HG03280 (cell line): ENCODE measurements around the gene CRTC3.

Source experiments
- ATAC-seq: cut with Tn5 transposase; IDR thresholded peaks from one replicate; pipeline ENCODE4 v1.9.1; 2021; ENCODE audit warnings: mild to moderate bottlenecking, moderate library complexity; ENCODE audit not compliant: unreplicated experiment

CRTC3 gene

GRCh38 chr15:90561344-90562244, 31.9 kb downstream of the CRTC3 start:
- ATAC-seq, result no peak

DNA sequence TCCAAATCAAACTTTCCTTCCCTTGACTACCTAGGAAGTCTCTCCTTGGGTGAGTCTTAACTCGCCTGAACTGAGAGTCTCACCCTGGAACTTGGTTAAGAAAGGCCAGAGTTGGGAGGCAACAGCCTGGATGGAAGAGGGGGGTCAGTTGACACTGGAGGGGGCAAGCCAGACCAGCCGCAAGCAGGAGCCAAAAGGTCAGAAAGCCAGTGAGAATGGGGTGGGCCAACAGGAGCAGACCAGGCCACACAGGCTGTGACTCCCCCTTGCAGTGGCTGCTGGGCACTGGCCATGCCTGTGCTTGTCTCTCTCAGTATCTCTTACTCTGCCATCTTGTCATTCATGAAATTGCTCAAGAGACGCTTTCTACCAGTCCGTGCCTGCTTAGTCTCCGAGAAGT, 32.9 kb downstream of the CRTC3 start:
- no peak for ATAC-seq

DNA sequence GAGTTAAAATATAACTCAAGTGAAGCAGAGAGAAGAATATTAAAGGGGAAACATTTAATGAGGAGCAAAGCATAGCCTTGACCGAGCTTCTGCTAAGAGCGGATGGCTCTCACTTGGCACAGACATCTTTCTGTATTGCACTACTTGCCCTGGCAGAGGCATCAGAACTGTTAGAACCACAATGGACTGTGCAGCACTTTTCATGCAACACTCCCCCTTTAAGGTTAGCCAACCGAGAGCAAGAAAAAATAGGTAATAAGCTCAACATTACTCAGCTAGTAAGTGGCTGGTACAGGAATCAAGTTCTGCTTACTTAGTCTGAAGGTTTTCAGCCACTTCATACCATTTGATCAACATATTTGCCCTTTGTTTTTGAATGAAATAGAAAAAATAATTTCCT, 33.7 kb downstream of the CRTC3 start:
- ATAC-seq, result no peak

DNA sequence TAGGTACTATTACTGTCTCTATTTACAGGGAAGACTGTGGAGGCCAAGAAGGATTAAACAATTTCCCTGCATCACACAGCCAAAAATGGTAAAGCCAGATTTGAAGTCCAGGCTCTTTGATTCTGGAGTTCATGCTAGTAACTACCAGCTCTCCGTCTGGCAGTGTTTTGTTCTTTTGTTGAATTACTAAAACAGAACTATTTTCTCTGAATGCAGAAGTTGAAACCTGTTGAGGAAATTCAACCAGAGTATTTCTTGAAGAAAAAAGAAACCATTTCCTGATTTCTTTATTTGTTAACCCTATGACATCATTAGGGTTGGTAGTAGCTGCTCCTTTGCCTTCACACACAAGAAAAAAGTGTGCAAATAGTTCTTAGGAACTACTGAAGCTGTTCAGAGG, 34.3 kb downstream of the CRTC3 start:
- no peak for ATAC-seq

- ATAC-seq, result no peak
Measured at GRCh38 chr15:90564590-90564989, 34.9 kb downstream of the CRTC3 start.

- no peak for ATAC-seq
Measured at GRCh38 chr15:90565866-90566265, 36.1 kb downstream of the CRTC3 start.

- ATAC-seq, result no peak
Measured at GRCh38 chr15:90570643-90571042, 40.9 kb downstream of the CRTC3 start.

DNA sequence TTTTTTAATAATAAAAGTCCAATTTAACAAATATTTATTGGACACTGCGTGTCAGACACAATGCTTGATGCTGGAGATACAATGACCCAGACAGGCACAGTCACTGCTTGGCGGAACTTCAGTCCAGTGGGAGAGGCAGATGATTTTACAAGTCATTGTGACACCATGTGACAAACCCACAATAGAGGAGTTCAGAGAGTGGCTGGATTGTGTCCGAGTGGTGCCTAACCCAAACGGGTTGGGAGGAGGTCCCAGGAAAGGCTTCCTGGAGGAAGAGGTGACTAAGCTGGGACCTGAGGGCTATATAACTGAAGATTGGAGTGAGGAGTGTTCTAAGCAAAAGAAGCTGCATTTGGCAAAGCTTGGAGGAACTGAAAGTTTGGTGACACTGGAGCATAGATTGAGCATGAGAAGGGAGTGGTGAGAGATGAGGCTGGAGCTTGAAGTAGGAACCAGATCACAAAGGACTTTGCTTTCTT, 41.4 kb downstream of the CRTC3 start:
- no peak for ATAC-seq

- ATAC-seq, result no peak
Measured at GRCh38 chr15:90572893-90573292, 43.2 kb downstream of the CRTC3 start.

- ATAC-seq, result no peak
Measured at GRCh38 chr15:90576711-90577389, 47.1 kb downstream of the CRTC3 start.

DNA sequence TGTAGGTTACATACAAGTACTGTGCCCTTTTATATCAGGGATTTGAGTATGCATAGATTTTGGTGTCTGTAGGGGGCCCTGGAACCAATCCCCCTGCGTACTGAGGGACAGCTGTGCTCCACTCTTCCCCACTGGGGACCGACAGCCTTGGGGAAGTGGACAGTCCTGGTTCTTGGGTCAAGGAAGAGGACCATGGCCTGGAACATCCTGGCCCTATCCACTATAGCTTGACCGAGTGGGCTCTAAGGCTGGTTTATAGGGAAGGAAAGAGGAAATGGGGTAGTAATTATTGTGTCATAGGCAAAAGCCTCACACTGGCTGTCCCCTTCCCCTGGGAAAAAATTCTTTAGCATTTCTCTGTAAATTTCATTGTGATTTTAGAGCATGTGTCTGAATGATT, 49.5 kb downstream of the CRTC3 start:
- no peak for ATAC-seq

DNA sequence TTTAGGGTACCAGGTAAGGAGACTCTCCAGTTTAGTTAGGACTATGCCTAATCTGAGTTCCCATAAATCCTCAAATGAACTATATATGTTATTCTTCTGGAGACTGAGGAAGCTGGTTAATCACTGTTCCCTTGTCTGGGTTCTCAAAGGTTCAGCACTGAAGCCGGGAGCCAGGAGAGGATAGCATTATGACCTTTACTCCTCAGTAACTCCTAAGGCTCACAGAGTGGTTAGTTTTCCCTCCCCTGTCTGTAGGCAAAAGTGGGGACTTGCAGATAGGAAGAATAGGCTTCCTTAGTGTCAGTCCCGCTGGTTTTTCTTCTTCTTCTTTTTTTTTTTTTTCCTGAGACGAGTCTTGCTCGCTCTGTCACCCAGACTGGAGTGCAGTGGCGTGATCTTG, 50.4 kb downstream of the CRTC3 start:
- no peak for ATAC-seq

GRCh38 chr15:90580541-90580940, 50.8 kb downstream of the CRTC3 start:
- ATAC-seq, result no peak

DNA sequence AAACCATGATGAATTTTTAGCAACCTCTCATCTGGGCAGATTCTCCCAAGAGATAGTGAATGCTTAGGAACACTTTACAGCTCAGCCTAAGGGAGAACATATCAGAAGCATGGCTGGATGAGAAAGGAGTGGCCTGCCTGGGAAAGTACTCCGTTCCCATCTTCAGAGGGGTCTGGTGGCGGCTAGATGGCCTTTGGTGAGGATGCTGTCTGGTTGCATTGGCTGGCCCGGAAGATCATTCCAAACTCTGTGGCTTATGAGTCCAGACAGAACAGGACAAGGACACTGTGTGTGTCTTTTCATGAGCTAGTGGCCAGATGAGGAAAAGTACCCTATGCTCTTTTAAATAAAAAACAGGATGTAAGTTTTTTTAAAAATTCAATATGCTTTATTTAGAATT, 51.2 kb downstream of the CRTC3 start:
- ATAC-seq, result no peak

GRCh38 chr15:90581771-90582352, 52.1 kb downstream of the CRTC3 start:
- ATAC-seq, result no peak

DNA sequence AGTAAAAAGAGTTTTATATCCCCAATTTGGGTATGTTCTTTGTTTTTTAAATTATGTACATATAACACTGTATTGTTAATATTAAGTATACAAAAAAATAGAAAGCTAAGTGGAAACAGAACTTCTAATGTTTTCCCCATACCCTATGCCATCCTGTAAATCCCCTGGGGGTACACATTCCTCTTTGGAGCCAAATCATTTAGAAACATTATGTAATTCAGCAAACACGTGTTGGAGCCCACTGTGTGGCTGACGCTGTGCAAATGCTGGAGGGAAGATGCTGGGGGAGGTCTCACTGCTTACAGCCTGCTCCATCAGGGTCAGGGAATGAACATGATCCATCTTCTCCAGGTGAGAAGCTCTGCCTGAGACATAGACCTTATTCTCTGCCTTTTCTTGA, 52.8 kb downstream of the CRTC3 start:
- no peak for ATAC-seq

GRCh38 chr15:90583471-90584252, 53.9 kb downstream of the CRTC3 start:
- no peak for ATAC-seq

GRCh38 chr15:90584841-90585240, 55.1 kb downstream of the CRTC3 start:
- ATAC-seq, result no peak

DNA sequence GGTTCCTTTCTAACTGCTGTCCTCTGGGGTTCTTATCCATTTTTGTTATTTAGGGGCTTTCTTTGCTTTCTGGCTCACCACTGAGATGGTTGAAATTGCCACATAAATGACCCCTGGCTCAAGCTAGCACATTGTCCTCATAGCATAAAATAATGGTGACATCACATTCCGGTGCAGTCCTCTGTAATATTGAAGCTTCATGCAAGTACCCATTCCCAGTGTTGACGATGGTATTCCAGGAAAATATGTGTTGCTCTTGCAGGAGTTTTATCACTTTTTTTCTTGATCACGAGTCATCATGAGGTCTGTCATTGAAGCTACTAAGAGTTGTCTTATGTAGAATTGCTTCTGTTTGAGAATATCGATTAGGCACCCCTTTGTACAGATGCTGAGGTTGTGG, 56.1 kb downstream of the CRTC3 start:
- no peak for ATAC-seq

GRCh38 chr15:90586948-90587347, 57.2 kb downstream of the CRTC3 start:
- no peak for ATAC-seq

DNA sequence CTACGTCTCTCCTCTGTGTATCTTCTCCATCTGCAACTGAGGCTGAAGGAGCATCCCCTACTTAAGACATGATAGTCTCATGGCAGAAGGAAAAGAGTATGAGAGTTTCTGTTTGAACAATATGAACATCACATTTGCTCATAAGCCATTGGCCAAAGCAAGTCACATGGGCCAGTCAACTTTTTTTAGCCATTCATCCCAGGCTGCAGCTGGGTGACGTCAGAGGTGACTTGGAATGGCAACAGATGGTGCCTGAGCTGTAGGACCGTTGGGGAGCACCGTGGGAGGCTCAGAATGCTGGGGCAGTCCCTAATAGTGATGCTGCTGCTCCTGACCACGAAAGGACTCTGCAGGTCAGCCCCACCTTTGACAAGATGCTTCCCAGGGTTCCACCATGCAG, 58.7 kb downstream of the CRTC3 start:
- ATAC-seq, result no peak
